Bronchial epithelial cell (primary cell): ENCODE data around the gene COLEC12. TPM values are rescaled to one million over a fixed set of nuclear protein-coding genes. Genes with fewer than 3 reads are reported as not detected.
A peak's percentile ranks its signal among the peaks of the same experiment; 100 is the strongest.

ENCODE experiments used
- DNase-seq: peaks from one replicate; pipeline ENCODE4 v3.0.0-alpha.2; 2010; ENCODE audit warnings: low read depth
- FAIRE-seq: peaks from 2 replicates; lab custom pipeline; 2011; peaks lifted over from hg19 to GRCh38; lab: Jason Lieb, UNC
- H3K27me3 ChIP-seq: 2 replicates; pipeline ENCODE4 v1.5.1; 2011; ENCODE audit warnings: low read length; ENCODE audit not compliant: control insufficient read depth, insufficient read depth
- H3K36me3 ChIP-seq: 2 replicates; pipeline ENCODE4 v1.5.1; 2011; ENCODE audit warnings: low read length; ENCODE audit not compliant: control insufficient read depth, insufficient read depth
- H3K4me3 ChIP-seq: 2 replicates; pipeline ENCODE4 v1.5.1; 2011; ENCODE audit warnings: mild to moderate bottlenecking, low read depth, low read length, control low read depth
- total RNA-seq: library from RNA; depleted of rRNA; stranded (reverse); fragments of >200 nt; gene quantifications from 2 replicates; pipeline ENCODE4 v1.2.1, GENCODE V29; 2014
- TF ChIP-seq, protein P1 (sequence below): IDR thresholded peaks from 2 replicates; pipeline ENCODE4 v1.5.1; 2011; ENCODE audit warnings: mild to moderate bottlenecking, moderate library complexity, low read length, control low read depth, inconsistent platforms; ENCODE audit not compliant: insufficient read depth, severe bottlenecking

Gene COLEC12
- total RNA-seq, 1 donor from 2014 or later: 0.53 TPM

DNA sequence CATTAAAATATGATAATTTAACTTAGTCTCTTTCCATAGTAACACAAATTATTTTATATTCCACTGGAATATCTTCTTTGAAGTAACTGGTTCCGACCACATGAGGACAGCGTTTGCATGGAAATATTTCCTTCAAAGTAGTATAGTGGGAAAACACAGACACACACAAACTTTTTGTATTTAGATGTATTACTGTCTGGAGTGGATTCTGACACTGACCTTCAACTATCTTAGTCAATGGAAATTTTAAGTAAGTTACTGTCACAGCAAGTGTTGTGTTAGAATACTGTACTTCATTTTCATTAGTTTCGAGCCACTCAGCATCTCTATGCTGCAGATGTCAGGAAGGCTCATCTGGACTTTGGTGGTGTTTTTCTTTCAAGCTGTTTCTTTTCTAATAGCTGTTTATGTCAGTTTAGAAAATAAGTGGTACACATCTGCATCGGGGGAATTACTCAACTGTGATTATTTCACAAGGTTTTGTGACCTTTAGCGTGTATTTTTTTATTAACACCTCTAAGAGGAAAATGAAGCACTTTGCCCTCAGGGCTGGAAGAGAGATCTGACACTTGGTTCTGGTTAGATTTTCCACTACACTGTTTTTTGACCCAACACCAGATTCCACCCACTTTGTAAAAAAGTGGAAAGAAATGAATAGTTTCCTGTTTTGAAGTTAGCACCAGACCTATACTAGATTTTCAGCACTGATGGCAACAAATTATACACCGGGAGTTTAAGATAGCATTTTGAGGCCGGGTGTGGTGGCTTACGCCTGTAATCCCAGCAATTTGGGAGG lies 213.8 kb downstream of the COLEC12 start:
- peak; percentile 4 for DNase-seq
- TF ChIP-seq, protein P1, sequence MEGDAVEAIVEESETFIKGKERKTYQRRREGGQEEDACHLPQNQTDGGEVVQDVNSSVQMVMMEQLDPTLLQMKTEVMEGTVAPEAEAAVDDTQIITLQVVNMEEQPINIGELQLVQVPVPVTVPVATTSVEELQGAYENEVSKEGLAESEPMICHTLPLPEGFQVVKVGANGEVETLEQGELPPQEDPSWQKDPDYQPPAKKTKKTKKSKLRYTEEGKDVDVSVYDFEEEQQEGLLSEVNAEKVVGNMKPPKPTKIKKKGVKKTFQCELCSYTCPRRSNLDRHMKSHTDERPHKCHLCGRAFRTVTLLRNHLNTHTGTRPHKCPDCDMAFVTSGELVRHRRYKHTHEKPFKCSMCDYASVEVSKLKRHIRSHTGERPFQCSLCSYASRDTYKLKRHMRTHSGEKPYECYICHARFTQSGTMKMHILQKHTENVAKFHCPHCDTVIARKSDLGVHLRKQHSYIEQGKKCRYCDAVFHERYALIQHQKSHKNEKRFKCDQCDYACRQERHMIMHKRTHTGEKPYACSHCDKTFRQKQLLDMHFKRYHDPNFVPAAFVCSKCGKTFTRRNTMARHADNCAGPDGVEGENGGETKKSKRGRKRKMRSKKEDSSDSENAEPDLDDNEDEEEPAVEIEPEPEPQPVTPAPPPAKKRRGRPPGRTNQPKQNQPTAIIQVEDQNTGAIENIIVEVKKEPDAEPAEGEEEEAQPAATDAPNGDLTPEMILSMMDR: no peak

DNA sequence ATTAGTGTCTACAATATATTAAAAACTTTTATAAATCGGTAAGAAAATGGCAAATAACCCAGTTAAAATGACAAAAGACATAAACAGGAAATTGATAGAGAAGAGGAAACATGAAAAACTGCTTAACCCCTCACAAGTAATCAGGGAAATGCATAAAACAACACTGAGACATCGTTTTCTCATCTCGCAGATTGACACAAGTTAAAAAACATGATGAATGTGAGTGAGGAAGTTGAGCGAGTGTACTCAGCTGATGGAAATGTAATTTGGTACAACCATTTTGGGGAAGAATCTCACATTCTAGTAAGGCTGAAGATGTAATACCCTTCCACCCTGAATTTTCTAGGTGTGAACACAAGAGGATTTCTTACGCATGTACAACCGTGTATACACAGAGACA lies 214.7 kb downstream of the COLEC12 start:
- TF ChIP-seq, protein P1: no peak
- FAIRE-seq (no peak), DNase-seq (no peak)
- no peak overlapping the region for H3K4me3 ChIP-seq
- H3K27me3 ChIP-seq: no peaks in the 10 kb centered on the region
- H3K36me3 ChIP-seq: no peaks in the 10 kb centered on the region

More for the DNA sequence above, 213.8 kb downstream of the COLEC12 start:
- H3K27me3 ChIP-seq: no peaks in the 10 kb centered on the region
- no peaks in the 10 kb centered on the region for H3K36me3 ChIP-seq
- no peak overlapping the region for H3K4me3 ChIP-seq
- no peak for FAIRE-seq

DNA sequence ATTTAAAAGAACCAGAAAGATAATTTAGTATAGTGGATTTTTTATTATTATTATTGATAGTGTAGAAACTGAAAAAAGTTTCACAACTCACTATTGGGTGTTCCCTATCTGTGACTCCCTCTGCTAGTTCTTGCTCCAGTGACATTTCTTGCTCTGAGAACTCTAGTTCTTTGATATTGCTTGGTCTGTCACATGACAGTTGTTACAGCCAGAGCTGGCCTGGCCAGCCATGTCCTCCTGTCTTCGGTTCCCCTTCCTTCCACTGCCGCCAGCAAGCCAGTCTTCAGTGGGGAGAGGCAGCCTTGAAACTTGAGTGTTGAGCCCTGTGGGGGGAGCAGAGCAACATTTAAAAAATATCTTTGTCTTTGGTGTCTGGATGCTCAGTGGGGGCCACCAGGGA lies 225.0 kb downstream of the COLEC12 start:
- TF ChIP-seq, protein P1: no peak
- FAIRE-seq (no peak), DNase-seq (no peak)
- Histone ChIP-seq H3K4me3 (no peak overlapping the region), H3K27me3 (no peaks in the 10 kb centered on the region), H3K36me3 (no peaks in the 10 kb centered on the region)

DNA sequence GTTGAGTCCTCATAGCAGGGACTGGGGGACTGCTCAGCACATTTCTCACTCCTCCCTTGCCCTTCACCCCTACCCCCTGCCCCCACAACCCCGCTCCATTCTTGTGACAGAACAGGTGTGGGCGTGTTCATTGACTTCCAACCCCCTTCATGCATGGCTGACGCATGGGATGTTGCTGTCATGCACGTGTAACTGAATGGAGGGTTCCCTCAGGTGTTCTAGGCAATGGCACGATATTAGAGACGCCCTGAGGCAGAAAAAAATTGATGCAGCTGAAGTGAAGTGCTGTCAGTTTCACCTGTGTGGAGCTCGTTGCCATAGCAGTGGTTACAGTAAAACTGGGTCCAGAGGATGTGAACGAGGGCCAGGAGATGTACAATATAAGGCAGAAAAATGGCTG lies 226.2 kb downstream of the COLEC12 start:
- TF ChIP-seq, protein P1: no peak
- FAIRE-seq (no peak), DNase-seq (no peak)
- Histone ChIP-seq H3K4me3 (no peak overlapping the region), H3K36me3 (no peaks in the 10 kb centered on the region), H3K27me3 (no peaks in the 10 kb centered on the region)

DNA sequence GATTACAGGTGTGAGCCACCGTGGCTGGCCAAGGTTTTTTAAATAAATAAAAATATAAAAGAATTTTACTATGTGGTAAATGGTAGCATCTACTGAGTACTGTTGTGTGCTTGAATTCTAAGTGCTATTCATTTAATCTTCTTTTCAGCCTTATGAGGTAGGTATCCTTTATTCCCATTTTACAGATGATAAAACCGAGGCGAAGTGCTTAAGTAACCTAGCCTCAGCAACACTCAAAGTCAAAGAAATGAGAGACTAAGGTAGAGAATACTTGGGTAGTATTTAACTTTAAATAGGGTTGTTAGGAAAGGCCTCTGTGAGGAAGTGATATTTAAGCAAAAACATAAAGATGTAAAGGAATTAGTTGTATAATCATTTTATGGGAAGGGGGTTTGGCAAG lies 227.0 kb downstream of the COLEC12 start:
- H3K4me3 ChIP-seq: no peak overlapping the region
- TF ChIP-seq, protein P1: no peak
- no peaks in the 10 kb centered on the region for H3K27me3 ChIP-seq
- H3K36me3 ChIP-seq: no peaks in the 10 kb centered on the region
- DNase-seq: no peak
- FAIRE-seq: no peak
